Heart left ventricle (tissue), 16 donors: ENCODE measurements around the gene TUBB3. TPM values are rescaled to one million over a fixed set of nuclear protein-coding genes. Genes with fewer than 3 reads are reported as not detected.

Experiments used
- ATAC-seq, 4 donors: fragments of 200-7000 bp; cut with Tn5 transposase; one replicate each; pipeline ENCODE4 v1.9.1; 2020 to 2022; ENCODE audit warnings: moderate library complexity in 4 of 4, mild to moderate bottlenecking in 3 of 4, moderate number of reproducible peaks in 1 of 4
- DNase-seq, 5 donors: peaks; one replicate each; pipeline ENCODE4 v3.0.0-alpha.2; 2020
- H3K27ac ChIP-seq, 12 donors: fragments of 200-600 bp; sonication (generic) in 4 of 12; one replicate each; pipeline versions ENCODE4 v1.5.0 to v1.8.0; 2016 to 2022; ENCODE audit warnings: mild to moderate bottlenecking in 2 of 12
- H3K27me3 ChIP-seq, 9 donors: fragments of 200-600 bp; sonication (generic) in 2 of 9; one replicate each; pipeline versions ENCODE4 v1.5.1 to v1.8.0; 2016 to 2022; ENCODE audit warnings: mild to moderate bottlenecking in 3 of 9
- H3K36me3 ChIP-seq, 9 donors: fragments of 200-600 bp; sonication (generic) in 2 of 9; one replicate each; pipeline versions ENCODE4 v1.5.0 to v1.8.0; 2018 to 2022; ENCODE audit warnings: mild to moderate bottlenecking in 2 of 9
- H3K4me1 ChIP-seq, 12 donors: fragments of 200-600 bp; sonication (generic) in 4 of 12; one replicate each; pipeline versions ENCODE4 v1.5.0 to v1.8.0; 2016 to 2022; ENCODE audit warnings: mild to moderate bottlenecking in 3 of 12
- H3K4me3 ChIP-seq, 12 donors: fragments of 200-600 bp; sonication (generic) in 4 of 12; one replicate each; pipeline versions ENCODE4 v1.5.0 to v1.8.0; 2017 to 2022; ENCODE audit warnings: mild to moderate bottlenecking in 9 of 12, moderate library complexity in 4 of 12
- H3K9me3 ChIP-seq, 12 donors: fragments of 200-600 bp; sonication (generic) in 4 of 12; one replicate each; pipeline versions ENCODE4 v1.5.0 to v1.8.0; 2016 to 2022; ENCODE audit warnings: mild to moderate bottlenecking in 1 of 12
- POLR2A ChIP-seq, 2 donors: fragments of 450-650 bp; IDR thresholded peaks; one replicate each; pipeline ENCODE4 v1.6.1; 2017; ENCODE audit warnings: antibody characterized with exemption in 2 of 2, mild to moderate bottlenecking in 2 of 2, moderate library complexity in 2 of 2
- WGBS, 4 donors: extraction: QIAGEN DNeasy Blood & Tissue Kit in 2 of 4; methylation state at CpG; one replicate each; pipeline versions ENCODE4 v1.1.5 to v1.1.7; 2013 to 2018; 5-methylcytosine and 5-hydroxymethylcytosine counted together
- intact Hi-C, 10 donors: fragments of 100-400 bp; cut with DNase I; formaldehyde crosslinking; loops; one replicate each; pipeline versions ENCODE4 v1.11.1 to v1.14.2; 2022
- polyA plus RNA-seq, 2 donors: library from polyadenylated mRNA; stranded (reverse); fragments of 200-250 nt; gene quantifications; one replicate each; pipeline ENCODE4 v1.2.3, GENCODE V29; 2013
- total RNA-seq, 9 donors: library from RNA; depleted of rRNA in 2 of 9; stranded (reverse); fragments of >200 nt in 2 of 9; fragmentation: NEBNext Ultra II Directional in 3 of 9; extraction: Animal tissue kit (Norgen Biotek cat#: 25700) in 3 of 9; gene quantifications; one replicate each; pipeline versions ENCODE4 v1.1.0 to v1.2.4, GENCODE V29; 2016 to 2023
- TF ChIP-seq, protein P1 (sequence below), 12 donors: fragments of 200-600 bp; sonication (generic) in 4 of 12; IDR thresholded peaks; one replicate each; pipeline versions ENCODE4 v1.5.0 to v1.8.0; 2018 to 2022; ENCODE audit warnings: antibody characterized with exemption in 12 of 12, mild to moderate bottlenecking in 5 of 12
- donor health status: ischemic (EF 13 %, LVEDD 7.1; RV severe dilation, severe dysfunction).
- donor health status: healthy with polysubstance abuse.
- donor health status: DM: no; HTN: yes; CAD: no.
- donor health status: DM: no; HTN: no; CAD: no.
- donor health status: ischemic (EF 25% LVEDD 6.9; RV normal size, moderate dysfunction).
- donor health status: ischemic (EF 25% LVEDD 5.7; RV mildly dilated, moderate dysfunction).
- donor health status: healthy.
- donor health status: DM: yes; HTN: yes; CAD: no.
- donor health status: ischemic (EF 35%, LVEDD 5.7; RV mildly dilated, moderate dysfunction).
- donor health status: nonischemic (EF 11% LVEDD 7.7; RV severe dilation, severe dysfunction).
- donor health status: DM: yes; HTN: yes; CAD: no.
- donor health status: PGD.
- donor health status: ischemic (EF 29% LVEDD 5.4; RV normal size, mild dysfunction).
- donor health status: nonischemic (EF 23%, LVEDD 6.1; RV moderate dilation, normal function).

Gene TUBB3
- total and polyA plus RNA-seq, 11 donors = 0.19 to 18.1 (median 4.1) TPM

DNA sequence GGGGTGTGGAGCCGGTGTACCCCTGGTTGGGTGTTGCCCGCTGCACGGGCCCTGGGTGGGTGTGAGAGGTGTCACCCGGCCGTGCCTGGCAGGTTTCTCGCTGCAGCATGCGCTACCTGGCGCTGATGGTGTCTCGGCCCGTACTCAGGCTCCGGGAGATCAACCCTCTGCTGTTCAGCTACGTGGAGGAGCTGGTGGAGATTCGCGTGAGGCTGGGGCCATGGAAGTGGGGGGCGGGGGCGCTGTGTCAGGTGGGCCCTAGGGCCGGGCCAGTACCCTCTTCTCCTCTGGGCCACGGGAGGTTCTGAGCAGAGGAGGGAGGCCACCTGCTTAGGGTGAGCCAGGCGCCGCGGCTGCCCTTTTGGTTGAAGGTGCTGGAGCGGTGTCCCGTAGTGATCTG lies 38.8 kb downstream of the TUBB3 start:
- Histone ChIP-seq H3K9me3 (no peaks in the 10 kb centered on the region), H3K4me3 (no peak overlapping the region), H3K27me3 (no peaks in the 10 kb centered on the region), H3K36me3 (peaks cover 0 to 80% (median 48%) of the 10 kb centered on the region in 9 donors), H3K27ac (no peak overlapping the region), H3K4me1 (peaks cover 0 to 13% (median 0%) of the 10 kb centered on the region in 12 donors)
- ATAC-seq = no peak
- intact Hi-C loops = no loop called here
- no peak for DNase-seq
- WGBS, 4 donors = 95 to 97% (median 96%) methylated on average over 7 to 23 of the region's 23 CpGs
- TF ChIP-seq, protein P1, sequence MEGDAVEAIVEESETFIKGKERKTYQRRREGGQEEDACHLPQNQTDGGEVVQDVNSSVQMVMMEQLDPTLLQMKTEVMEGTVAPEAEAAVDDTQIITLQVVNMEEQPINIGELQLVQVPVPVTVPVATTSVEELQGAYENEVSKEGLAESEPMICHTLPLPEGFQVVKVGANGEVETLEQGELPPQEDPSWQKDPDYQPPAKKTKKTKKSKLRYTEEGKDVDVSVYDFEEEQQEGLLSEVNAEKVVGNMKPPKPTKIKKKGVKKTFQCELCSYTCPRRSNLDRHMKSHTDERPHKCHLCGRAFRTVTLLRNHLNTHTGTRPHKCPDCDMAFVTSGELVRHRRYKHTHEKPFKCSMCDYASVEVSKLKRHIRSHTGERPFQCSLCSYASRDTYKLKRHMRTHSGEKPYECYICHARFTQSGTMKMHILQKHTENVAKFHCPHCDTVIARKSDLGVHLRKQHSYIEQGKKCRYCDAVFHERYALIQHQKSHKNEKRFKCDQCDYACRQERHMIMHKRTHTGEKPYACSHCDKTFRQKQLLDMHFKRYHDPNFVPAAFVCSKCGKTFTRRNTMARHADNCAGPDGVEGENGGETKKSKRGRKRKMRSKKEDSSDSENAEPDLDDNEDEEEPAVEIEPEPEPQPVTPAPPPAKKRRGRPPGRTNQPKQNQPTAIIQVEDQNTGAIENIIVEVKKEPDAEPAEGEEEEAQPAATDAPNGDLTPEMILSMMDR (IDR thresholded peaks at IDR 0.05) = no peak
- no peak for TF ChIP-seq POLR2A (IDR thresholded peaks at IDR 0.05)

DNA sequence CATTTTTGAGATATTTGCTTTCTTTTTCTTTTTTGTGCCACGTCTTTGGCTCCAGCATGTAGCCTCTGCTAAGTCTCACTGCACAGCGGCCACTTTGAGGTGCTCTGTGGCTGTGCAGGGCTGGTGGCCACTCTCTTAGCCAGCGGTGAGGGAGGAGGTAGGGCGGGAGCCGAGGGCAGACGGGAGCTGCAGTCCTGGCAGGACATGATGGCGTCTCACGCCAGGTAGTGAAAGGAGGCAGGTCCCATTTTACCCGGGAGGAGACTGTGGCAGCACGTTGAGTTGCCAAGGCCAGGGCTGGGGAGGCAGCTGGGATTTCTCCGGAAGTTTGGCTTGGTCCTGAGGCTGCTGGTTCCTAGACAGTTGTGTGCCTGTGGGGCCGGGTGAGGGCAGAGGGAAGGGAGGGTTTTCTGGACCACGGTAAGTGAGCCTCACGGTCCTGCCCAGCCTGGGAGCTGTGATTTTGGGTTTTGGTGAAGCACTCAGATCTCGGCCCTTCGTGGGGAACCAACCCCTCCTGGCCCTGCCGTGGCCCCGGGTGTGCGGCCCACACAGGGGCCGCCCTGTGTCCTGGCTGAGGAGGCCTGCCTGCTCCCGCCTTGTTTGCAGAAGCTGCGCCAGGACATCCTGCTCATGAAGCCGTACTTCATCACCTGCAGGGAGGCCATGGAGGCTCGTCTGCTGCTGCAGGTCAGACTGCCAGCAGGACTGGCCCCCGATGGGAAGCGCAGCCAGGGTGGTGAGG lies 39.8 kb downstream of the TUBB3 start:
- DNase-seq (peak in 1 of 5 donors; percentile 52), ATAC-seq (no peak)
- intact Hi-C loops = no loop called here
- TF ChIP-seq, protein P1 (IDR thresholded peaks at IDR 0.05) = no peak
- no peak for TF ChIP-seq POLR2A (IDR thresholded peaks at IDR 0.05)
- H3K4me3 ChIP-seq = no peak overlapping the region
- H3K27ac ChIP-seq = no peak overlapping the region
- 85 to 89% (median 88%) methylated on average over 17 to 26 of the region's 26 CpGs for WGBS, 4 donors
- peaks cover 0 to 9% (median 0%) of the 10 kb centered on the region in 12 donors for H3K4me1 ChIP-seq
- H3K36me3 ChIP-seq = peaks cover 0 to 70% (median 39%) of the 10 kb centered on the region in 9 donors
- no peaks in the 10 kb centered on the region for H3K27me3 ChIP-seq
- no peaks in the 10 kb centered on the region for H3K9me3 ChIP-seq

DNA sequence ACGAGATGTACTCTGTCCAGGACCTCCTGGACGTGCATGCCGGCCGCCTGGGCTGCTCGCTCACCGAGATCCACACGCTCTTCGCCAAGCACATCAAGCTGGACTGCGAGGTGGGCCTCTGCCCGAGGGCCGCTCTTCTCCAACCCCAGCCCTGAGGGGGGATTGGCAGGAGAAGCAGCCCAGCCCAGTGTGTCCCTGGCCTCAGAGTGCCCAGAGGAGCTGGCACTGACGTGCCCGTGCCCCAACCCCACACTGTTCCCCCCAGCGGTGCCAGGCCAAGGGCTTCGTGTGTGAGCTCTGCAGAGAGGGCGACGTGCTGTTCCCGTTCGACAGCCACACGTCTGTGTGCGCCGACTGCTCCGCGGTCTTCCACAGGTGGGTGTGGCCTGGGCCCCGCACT lies 41.1 kb downstream of the TUBB3 start:
- Histone ChIP-seq H3K4me1 (peaks cover 0 to 5% (median 0%) of the 10 kb centered on the region in 12 donors), H3K36me3 (peaks cover 0 to 58% (median 33%) of the 10 kb centered on the region in 9 donors), H3K27ac (no peak overlapping the region), H3K4me3 (no peak overlapping the region), H3K27me3 (no peaks in the 10 kb centered on the region), H3K9me3 (no peaks in the 10 kb centered on the region)
- TF ChIP-seq, protein P1 (IDR thresholded peaks at IDR 0.05) = no peak
- no peak for TF ChIP-seq POLR2A (IDR thresholded peaks at IDR 0.05)
- peak in 1 of 4 donors; percentile 6 for ATAC-seq
- 88 to 94% (median 90%) methylated on average over 2 to 25 of the region's 25 CpGs for WGBS, 4 donors
- no peak for DNase-seq
- intact Hi-C loops = no loop called here

DNA sequence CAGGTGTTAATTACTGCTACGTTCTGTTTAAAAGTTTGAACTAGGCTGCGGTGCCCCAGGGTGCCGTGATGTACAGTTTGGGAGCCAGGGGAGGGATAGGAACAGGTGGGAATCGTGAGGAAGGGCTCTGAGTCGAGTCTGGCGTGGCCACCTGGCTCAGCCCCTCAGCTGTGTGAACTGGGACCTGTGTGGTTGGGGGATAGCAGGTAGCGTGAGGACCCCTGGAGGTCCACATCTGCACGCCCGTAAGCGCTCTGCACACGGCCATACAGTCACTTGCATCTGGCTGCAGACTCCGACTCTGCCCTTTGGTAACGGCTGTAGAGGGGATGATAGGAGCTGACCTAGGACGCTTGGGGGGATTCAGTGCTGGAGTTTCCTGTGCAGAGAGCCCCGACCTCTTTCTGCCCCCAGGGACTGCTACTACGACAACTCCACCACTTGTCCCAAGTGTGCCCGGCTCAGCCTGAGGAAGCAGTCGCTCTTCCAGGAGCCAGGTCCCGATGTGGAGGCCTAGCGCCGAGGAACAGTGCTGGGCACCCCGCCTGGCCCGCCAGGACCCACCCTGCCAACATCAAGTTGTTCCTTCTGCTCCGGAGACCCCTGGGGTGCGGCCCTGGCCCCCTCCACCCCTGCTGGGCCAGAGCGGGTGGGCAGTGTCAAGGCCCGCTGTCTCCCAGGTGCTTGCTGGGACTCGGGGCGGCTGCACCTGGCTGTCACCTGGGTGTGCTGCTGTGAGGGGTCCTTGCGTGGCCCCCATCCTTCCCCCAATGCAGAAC lies 42.5 kb downstream of the TUBB3 start:
- Histone ChIP-seq H3K27ac (no peak overlapping the region), H3K27me3 (no peaks in the 10 kb centered on the region), H3K4me1 (peaks cover 0 to 18% (median 4%) of the 10 kb centered on the region in 12 donors), H3K36me3 (peaks cover 0 to 48% (median 26%) of the 10 kb centered on the region in 9 donors), H3K4me3 (no peak overlapping the region), H3K9me3 (peaks cover 0 to 4% (median 0%) of the 10 kb centered on the region in 12 donors)
- DNase-seq = no peak
- ATAC-seq = peak in 1 of 4 donors; percentile 11
- 87 to 91% (median 87%) methylated on average over 18 to 30 of the region's 30 CpGs for WGBS, 4 donors
- TF ChIP-seq, protein P1 (IDR thresholded peaks at IDR 0.05) = no peak
- TF ChIP-seq POLR2A (IDR thresholded peaks at IDR 0.05) = no peak
- intact Hi-C loops = no loop called here
